EH (cell line): ENCODE results near the gene TSNAXIP1.
"Not testable (repeated sequence)": the region's sequence is repeated elsewhere in the genome, so short reads cannot be mapped to it uniquely, and the experiment has no call there.

Source experiments
- DNase-seq: peaks from one replicate; pipeline ENCODE4 v3.0.0-alpha.2; 2015; ENCODE audit warnings: low read depth

Gene TSNAXIP1

DNA sequence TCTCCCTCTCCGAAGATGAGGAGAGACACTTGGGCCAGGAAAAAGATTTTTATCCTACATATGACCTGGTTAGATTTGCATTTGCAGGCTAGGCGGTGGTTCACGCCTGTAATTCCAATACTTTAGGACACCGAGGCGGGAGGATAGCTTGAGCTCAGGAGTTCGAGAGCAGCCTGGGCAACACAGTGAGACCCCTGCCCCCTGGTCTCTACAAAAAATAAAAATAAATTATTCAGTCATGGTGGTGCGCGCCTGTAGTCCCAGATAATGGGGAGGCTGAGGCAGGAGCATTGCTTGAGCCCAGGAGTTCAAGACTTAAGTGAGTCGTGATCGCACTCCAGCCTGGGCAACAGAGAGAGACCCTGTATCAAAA, 27.5 kb downstream of the TSNAXIP1 start:
- DNase-seq: no peak

DNA sequence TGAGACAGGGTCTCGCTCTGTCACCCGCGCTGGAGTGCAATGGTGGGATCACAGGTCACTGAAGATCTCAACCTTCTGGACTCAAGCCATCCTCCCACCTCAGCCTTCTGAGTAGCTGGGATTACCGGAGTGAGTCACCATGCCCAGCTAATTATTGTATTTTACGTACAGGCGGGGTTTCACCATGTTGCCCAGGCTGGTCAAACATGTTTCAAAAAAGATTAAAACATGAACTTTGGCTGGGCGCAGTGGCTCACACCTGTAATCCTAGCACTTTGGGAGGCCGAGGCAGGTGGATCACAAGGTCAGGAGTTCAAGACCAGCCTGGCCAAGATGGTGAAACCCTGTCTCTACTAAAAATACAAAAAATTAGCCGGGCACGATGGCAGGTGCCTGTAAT, 30.5 kb downstream of the TSNAXIP1 start:
- not testable (repeated sequence) for DNase-seq

DNA sequence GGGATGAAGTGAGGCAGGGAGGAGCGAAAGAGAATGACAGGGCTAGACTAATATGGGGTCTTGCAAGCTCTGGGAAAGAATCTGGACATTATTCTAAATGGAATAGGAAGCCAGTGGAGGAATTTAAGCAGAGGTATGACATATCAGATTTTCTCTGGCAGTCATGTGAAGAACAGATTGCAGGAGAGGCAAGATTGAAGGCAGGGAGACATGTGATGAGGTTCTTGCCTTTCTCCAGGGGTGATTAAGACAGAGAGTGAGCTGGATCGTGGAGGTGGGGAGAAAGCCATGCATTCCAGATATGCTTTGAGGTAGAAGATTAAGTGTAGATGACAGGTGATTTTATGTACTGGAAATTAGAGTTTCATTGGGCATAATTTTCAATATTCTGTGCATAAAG, 31.1 kb downstream of the TSNAXIP1 start:
- DNase-seq: no peak

DNA sequence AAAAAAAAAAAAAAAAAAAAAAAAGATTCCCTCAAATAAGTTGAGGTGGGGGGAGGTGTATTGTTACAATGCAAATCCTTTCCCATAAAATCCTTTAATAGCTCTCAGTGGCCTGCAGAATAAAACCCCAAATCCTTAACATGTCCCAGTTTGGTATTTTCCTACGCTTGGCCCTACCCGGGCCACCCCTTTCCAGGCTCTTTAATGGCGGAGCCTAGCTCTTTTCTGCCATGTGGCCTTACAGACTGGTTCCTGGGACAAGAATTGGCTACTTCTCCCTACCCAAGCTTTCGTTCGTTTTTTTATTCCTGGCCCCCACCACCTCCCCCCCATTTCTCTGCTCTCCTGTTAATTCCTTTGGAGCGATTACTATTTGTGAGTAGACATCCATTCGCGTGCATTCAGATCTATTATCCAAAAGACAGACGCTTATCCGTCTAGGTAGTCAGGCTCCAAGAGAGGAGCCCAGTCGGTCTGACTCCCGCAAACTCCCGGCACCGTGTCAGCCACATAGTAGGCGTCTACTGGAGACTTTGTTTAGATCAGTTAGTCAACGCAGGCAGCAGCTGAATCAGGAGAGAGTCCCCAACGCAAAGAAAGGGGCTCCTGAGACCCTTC, 34.6 kb downstream of the TSNAXIP1 start:
- no peak for DNase-seq

DNA sequence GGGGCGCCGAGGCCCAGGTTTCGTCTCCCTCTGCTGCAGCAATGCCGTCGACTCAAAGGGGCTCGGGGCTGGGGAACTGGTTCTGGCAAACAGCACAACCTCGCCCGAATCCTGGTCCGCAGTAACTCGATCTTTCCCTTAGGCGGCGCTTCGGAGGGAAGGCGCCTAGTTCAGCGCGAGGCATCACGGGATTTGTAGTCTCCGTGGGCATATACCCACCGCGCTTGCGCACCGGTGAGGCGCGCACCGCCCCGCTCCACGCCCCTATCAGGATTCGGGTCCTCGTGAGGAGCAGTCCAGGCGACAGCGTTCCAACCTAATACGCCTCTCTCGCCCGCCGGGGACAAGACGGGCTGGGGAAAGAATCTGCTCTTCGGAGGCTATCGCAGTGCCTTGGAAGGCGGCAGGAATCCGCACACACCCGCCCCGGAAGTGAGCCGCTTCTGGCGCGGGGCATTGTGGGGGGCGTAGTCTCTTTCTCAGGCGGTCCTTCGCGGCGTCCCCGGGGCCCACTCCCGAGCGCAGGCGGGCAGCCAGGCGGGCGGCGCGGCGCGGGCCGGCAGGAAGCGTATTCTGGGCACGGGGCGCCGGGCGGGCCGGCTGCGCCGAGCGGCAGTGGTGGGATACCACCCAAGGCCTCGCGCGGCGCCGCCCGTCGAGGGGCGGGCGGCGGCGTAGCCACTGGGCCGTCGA, 35.3 kb downstream of the TSNAXIP1 start, which contains the start of gene THAP11:
TSS of gene THAP11 (plus strand) at position 505 of the 693 bp plus-strand sequence. CDS start 235 bp downstream, outside the sequence.
- DNase-seq: peak; percentile 93

DNA sequence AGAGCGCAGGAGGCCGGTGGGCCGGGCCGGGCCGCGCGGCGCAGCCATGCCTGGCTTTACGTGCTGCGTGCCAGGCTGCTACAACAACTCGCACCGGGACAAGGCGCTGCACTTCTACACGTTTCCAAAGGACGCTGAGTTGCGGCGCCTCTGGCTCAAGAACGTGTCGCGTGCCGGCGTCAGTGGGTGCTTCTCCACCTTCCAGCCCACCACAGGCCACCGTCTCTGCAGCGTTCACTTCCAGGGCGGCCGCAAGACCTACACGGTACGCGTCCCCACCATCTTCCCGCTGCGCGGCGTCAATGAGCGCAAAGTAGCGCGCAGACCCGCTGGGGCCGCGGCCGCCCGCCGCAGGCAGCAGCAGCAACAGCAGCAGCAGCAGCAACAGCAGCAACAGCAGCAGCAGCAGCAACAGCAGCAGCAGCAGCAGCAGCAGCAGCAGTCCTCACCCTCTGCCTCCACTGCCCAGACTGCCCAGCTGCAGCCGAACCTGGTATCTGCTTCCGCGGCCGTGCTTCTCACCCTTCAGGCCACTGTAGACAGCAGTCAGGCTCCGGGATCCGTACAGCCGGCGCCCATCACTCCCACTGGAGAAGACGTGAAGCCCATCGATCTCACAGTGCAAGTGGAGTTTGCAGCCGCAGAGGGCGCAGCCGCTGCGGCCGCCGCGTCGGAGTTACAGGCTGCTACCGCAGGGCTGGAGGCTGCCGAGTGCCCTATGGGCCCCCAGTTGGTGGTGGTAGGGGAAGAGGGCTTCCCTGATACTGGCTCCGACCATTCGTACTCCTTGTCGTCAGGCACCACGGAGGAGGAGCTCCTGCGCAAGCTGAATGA, 36.0 kb downstream of the TSNAXIP1 start:
- DNase-seq: peak; percentile 59

DNA sequence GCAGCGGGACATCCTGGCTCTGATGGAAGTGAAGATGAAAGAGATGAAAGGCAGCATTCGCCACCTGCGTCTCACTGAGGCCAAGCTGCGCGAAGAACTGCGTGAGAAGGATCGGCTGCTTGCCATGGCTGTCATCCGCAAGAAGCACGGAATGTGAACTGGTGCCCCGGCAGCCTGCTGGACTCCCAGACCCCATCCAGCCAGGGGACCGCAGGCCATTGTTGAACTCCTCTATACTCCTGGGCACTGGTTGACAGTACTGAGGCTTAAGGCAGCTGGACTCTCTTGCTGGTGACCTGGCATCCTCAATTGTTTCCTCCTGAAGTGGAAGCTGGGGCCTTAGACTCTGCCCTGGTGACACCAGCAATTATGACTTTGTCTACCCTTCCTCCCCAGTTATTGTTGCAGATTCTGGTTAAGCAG, 36.7 kb downstream of the TSNAXIP1 start:
- peak; percentile 58 for DNase-seq

DNA sequence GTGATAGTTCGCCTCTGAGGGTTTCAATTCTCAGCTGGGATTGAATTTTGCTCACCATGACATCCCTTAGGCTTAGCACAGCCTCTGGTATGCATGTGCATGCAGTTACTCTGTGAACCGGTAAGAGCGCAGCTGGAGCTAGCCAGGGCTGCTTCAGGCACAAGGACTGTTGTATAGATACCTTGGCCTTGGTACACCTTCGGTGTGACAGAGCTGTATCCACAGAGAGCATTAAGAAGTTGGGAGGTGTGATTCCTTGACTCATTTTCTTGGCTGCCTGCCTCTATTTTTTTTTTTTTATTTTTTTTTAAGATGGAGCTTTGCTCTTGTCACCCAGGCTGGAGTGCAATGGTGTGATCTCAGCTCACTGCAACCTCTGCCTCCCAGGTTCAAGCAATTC, 37.8 kb downstream of the TSNAXIP1 start:
- peak; percentile 54 for DNase-seq

DNA sequence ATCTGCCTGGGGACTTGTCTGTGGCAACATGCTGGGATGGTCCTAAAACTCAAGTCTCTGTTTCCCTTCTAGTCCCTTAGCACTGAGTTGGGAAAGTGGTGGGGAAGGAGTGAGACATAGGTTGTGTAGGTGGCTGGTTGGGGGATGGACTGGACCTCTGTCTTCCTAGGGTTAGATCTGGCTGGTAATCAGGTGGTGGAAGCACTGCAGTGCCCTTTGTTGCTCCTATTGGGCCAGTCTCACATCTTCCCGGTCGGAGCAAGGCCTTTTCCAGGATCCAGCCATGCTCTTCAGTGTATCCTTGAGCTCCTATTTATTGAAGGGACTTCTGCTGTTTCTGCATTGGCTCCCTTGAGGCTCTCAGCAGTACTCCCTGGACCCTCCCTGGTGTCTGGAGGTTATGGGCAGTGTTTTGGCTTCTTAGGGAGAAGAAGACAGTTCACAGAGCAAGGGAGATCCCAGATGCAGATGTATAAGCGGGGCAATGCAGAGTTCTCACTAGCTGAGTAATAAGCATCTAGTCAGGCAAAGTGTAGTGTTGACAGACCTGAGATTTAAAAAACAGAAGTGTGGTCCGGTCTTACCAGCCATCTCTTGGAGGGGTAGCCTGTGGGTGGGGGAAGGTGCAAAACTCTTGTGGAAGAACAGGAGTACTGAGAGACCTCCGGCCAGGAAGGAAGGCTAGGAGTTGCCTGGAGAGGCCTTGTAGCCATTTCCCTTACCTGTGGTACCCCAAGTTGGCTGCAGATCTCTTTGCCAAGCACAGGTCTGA, 38.8 kb downstream of the TSNAXIP1 start:
- DNase-seq: no peak

DNA sequence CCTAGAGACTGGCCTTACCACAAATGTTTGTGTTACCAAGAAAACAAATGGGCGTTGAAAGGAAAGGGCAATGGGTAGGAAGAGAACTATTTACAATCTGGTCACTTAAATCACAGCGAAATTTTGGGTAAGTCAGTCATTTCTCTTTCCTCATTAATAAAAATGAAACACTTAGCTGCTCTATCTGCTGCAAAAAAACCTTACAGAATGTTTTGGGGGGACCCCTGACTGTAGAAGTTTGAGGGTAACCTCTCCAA, 39.3 kb downstream of the TSNAXIP1 start:
- no peak for DNase-seq

DNA sequence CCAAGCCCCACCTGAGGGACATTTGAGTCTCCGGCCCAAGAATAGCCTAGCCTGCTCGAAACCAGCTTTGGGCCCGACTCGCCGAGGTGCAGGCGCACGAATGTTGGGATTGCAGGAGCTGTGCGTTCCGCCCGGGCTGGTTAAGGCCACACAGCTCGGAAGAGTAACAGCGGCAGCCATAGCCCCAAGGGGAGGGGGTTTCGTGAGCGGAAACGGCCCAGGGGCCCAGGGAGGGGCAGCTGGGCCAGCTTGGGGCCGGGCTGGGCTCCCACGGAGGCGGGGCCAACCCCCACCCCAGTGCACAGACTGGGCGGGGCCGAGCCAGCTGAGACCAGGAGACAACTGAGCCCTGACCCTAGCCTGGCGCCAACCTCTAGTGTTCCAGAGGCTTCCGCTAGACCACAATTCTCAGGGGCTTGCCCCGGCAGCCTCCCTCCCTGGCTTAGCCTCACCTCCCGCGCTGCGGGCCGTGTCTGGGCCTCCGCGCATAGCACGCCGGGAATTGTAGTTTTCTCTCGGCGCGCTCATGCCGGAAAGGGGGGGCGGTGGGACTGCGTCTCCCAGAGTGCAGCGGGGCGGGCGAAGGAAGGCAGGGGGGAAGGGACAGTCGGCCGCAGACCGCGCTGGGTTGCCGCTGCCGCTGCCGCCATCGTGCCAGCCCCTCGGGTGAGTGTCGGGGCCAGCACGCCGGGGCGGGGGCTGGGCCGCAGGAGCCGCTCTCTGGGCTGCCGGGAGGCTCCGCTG, 39.8 kb downstream of the TSNAXIP1 start, which contains the start of gene NUTF2:
TSS of gene NUTF2 (plus strand) at position 614 of the 744 bp plus-strand sequence. CDS start 18,198 bp downstream, outside the sequence.
- peak; percentile 93 for DNase-seq

DNA sequence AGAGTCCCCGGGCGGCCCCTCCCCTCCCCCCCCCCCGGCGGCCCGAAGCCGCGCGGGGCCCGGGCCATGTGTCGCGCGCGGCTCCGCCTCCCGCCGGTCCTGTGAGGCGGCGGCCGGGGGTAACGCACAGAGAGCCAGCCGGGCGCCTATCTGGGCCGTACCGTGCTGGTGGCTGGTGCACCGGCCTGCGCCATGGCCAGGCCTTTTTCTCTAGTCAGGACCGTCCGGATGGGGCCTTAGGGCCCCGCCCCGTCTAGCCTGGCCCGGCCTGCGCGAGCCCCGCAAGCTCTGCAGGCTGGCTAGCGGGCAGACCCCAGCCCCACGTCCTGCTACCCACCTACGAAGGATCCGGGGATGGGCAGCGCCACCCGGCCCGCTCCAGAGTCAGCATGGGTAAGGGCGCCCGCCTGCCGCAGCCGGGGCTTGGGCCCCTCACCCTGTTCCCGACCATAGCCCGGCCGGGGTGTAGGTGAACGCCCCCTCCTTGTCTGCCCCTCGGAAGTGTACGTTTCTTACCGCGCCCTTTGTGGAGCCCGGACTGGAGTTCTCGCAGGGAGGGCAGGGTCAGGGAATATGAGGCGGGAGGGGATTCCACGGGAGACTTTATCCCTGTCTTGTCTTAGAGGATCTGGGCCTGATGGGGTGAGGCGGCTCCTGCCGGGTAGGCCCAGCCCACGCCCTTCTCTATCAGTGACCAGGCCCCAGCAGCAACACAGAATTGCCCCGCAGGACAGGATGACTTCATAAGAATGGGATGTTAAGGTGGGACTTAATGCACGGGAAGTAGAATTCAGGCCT, 40.6 kb downstream of the TSNAXIP1 start, which contains the start of gene CENPT:
TSS of gene CENPT (minus strand) at position 630 of the 798 bp plus-strand sequence. CDS start 13,834 bp downstream, outside the sequence.
- DNase-seq: peak; percentile 76

DNA sequence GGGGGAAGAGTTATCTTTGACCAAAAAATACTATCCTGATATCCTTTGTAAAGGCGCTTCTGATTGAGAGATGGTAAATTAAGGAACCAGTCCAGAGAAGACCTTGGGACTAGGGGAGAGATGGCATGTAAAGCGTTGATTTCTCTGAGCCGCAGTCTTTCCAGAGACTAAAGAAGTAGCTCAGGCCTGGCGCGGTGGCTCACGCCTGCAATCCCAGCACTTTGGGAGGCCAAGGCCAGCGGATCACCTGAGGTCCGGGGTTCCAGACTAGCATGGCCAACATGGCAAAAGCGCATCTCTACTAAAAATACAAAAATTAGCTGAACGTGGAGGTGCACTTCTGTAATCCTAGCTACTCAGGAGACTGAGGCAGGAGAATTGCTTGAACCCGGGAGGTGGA, 41.4 kb downstream of the TSNAXIP1 start:
- no peak for DNase-seq

DNA sequence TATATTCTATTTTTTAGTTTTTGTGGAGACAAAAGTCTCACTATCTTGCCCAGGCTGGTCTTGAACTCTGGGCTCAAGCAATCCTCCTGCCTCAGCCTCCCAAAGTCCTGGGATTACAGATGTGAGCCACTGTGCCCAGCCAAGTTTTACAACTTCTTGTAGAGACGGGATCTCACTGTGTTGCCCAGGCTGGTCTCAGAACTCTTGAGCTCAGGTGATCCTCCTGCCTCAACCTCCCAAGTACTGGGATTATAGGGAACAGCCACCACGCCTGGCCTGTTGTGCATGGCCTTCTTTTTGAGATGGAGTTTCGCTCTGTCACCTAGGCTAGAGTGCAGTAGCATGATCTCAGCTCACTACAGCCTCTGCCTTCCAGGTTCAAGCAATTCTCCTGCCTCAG, 47.0 kb downstream of the TSNAXIP1 start:
- no peak for DNase-seq

DNA sequence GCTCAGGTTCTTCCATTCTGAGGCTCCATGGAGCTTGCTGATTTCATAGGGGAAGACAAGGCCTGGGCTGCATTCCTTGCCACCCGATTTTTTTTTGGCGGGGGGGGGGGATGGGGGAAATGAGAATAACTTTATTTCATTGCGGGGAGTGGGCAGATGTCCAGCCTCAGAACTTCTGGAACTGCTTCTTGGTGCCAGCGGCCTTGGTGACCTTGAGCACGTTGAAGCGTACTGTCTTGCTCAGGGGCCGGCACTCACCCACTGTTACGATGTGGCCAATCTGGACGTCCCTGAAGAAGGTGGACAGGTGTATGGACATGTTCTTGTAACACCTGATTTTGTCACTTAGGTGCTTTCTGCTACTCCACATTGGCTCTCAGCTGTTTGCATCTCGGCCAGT, 49.1 kb downstream of the TSNAXIP1 start:
- no peak for DNase-seq

DNA sequence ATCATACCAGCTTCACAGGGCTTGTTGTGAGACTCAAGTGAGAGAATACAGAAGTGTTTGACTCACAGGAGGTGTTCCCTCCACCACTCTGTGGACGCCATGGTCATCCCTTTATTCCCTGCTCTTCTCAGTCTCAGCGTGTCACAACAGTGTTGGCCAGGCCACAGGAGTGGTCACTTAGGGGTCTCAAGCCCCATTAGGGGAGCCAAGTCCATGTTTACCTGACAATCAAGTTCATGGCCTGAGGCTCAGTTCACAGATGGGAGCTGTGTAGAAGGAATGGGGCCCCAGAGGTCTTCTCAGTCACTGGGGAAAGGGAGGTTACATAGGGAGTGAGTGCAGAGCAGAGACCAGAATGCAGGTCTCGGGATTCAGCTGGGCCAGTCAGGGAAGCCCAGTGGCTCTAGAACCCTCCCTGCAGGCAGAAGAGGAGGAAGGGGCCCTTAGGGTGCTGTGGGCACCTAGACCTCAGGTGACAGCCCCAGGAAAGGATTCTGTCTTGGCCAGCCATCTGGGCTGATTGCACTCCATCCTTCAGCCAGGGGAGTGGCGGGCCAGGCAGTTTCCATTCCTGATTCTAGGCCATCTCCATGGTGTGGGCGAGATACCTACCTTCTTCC, 50.3 kb downstream of the TSNAXIP1 start:
- no peak for DNase-seq

DNA sequence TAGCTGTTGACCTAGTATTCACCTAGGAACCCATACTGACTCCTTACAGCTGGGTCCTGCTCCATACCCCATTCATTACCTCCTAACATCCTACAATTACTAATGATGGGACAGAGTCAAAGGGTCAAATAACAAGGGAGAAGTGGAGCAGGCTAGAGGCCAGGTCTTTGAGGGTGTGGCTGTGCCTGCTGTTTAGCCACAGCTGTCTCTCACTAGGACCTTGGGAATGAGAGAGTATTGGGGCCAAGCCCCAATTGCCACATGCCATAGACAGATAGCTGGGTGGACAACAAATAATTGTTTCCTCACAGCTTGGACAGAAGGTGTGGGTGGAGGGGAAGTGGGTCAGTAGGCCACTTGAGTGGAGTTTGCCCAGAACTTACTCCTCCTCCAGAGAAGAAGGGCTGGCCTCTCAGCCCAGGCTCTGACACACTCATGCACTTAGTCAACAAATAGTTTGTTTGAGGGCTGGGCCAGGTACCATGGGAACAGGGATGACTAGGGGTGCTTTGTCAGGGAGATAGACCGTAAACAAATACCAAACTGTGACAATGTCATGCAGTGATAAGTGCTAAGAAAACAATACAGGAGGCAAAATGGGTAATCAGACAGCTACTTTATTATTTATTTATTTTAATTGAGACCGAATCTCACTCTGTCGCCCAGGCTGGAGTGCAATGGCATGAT, 51.0 kb downstream of the TSNAXIP1 start:
- peak; percentile 95 for DNase-seq

DNA sequence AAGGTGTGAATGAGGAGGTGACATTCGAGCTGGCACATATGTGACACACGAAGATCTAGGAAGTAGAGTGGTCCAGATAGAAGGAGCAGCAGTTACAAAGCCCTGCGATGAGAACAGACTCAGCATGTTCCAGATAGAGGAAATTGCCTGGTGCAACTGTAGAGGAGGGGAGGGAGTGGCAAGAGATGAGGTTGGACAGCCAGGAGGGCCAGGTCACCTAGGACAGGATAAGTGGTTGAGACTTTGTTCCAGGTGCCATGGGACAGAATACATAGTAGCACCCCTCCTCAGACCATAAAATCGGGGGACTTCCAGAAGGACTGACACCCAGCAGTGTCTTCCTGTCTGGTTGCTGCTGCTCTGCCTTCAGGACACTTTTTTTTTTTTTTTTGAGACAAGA, 51.8 kb downstream of the TSNAXIP1 start:
- no peak for DNase-seq

DNA sequence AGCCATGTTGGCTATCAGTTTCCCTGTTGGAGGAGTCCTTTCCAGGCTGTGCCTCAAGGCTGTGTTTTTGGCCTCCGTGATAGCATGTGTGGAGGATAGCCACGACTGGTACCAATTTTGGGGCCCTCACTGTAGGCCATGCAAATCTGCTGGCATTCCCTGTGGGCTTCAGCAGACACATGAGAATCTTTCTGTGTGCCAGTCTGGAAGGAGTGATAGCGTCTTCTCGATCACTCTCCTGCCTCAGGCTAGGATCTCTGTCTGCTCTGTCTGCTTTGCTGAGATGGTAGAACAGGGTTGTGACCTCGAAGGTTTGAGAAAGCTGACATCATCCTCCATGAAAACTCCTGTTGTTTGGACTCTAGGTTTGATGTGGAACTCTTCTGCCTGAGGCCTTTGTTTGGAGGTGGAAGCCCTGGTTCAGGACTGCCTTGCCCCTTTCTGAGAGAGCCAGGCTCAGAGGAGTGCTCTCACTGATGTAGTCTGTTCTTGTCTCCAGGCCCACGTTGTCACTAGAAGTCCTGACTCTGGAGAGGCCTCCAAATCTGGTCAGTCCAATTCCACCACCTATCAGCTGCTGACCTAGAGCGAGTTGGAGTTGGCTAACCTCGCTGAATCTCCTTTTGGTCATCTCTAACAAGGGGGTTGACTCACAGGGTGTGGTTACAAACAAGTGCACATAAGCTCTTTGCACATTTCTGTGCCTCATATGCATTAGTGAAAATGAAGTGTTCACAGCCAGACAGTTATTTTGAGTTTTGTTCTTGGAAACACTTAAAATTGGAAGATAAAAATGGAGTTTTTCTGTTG, 54.1 kb downstream of the TSNAXIP1 start:
- DNase-seq: peak; percentile 55
